ENCODE results near the gene TRMO.

Gene TRMO

GRCh38 chr9:97906236-97906831 lies 16.0 kb downstream of the TRMO start:
- Histone ChIP-seq H3K4me3 (ENCODE audit: insufficient read depth, low read depth, low read length) (no peak overlapping the region), H3K27ac (ENCODE audit: insufficient read depth, low read depth, low read length, poor library complexity, severe bottlenecking) (no peak overlapping the region), H3K9me3 (ENCODE audit: control insufficient read depth, low read length) (no peaks in the 10 kb centered on the region), H3K4me1 (ENCODE audit: control insufficient read depth, insufficient read depth, low read length) (no peaks in the 10 kb centered on the region), H3K36me3 (ENCODE audit: control insufficient read depth, insufficient read depth, low read length) (no peaks in the 10 kb centered on the region), H3K27me3 (ENCODE audit: control insufficient read depth, insufficient read depth, low read length, poor library complexity, severe bottlenecking) (no peaks in the 10 kb centered on the region)
- 84 to 89% methylated on average over 12 of the region's 12 CpGs for WGBS, 2 experiments

DNA sequence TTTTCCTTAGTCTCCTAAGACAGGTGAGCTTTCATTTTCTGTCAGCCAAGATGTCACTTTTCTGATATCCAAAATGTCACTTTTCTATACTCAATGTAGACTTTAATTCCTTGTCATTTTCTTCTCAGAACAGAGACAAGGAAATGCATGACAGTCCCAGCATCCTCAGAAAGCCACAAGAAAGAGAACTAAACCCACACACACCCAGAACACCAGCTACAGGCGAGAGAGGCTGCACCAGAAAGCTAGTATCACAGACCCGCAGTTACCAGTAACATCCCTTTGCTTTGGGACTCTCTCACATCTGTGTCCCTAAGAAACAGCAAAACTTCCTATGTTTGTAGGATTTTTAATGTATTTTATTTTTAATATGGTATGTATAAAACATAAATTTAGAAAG lies 17.1 kb downstream of the TRMO start:
- H3K36me3 ChIP-seq (ENCODE audit: control insufficient read depth, insufficient read depth, low read length): no peaks in the 10 kb centered on the region
- H3K4me1 ChIP-seq (ENCODE audit: control insufficient read depth, insufficient read depth, low read length): no peaks in the 10 kb centered on the region
- H3K27me3 ChIP-seq (ENCODE audit: control insufficient read depth, insufficient read depth, low read length, poor library complexity, severe bottlenecking): no peaks in the 10 kb centered on the region
- no peak overlapping the region for H3K4me3 ChIP-seq (ENCODE audit: insufficient read depth, low read depth, low read length)
- no peaks in the 10 kb centered on the region for H3K9me3 ChIP-seq (ENCODE audit: control insufficient read depth, low read length)
- 89 to 90% methylated on average over 2 of the region's 2 CpGs for WGBS, 2 experiments
- H3K27ac ChIP-seq (ENCODE audit: insufficient read depth, low read depth, low read length, poor library complexity, severe bottlenecking): no peak overlapping the region

GRCh38 chr9:97904725-97905124 lies 17.6 kb downstream of the TRMO start:
- no peak overlapping the region for H3K27ac ChIP-seq (ENCODE audit: insufficient read depth, low read depth, low read length, poor library complexity, severe bottlenecking)
- H3K9me3 ChIP-seq (ENCODE audit: control insufficient read depth, low read length): no peaks in the 10 kb centered on the region
- H3K4me1 ChIP-seq (ENCODE audit: control insufficient read depth, insufficient read depth, low read length): no peaks in the 10 kb centered on the region
- WGBS, 2 experiments: 95 to 96% methylated on average over 9 of the region's 9 CpGs
- H3K36me3 ChIP-seq (ENCODE audit: control insufficient read depth, insufficient read depth, low read length): no peaks in the 10 kb centered on the region
- H3K27me3 ChIP-seq (ENCODE audit: control insufficient read depth, insufficient read depth, low read length, poor library complexity, severe bottlenecking): no peaks in the 10 kb centered on the region
- H3K4me3 ChIP-seq (ENCODE audit: insufficient read depth, low read depth, low read length): no peak overlapping the region

- 100% methylated on average over 1 of the region's 1 CpG for WGBS, 2 experiments
- H3K36me3 ChIP-seq (ENCODE audit: control insufficient read depth, insufficient read depth, low read length): no peaks in the 10 kb centered on the region
These were observed 19.1 kb downstream of the TRMO start for GRCh38 chr9:97903177-97903576.

GRCh38 chr9:97900738-97901565 lies 21.3 kb downstream of the TRMO start:
- Histone ChIP-seq H3K27me3 (ENCODE audit: control insufficient read depth, insufficient read depth, low read length, poor library complexity, severe bottlenecking) (no peaks in the 10 kb centered on the region), H3K4me3 (ENCODE audit: insufficient read depth, low read depth, low read length) (no peak overlapping the region), H3K9me3 (ENCODE audit: control insufficient read depth, low read length) (no peaks in the 10 kb centered on the region), H3K27ac (ENCODE audit: insufficient read depth, low read depth, low read length, poor library complexity, severe bottlenecking) (no peak overlapping the region), H3K4me1 (ENCODE audit: control insufficient read depth, insufficient read depth, low read length) (no peaks in the 10 kb centered on the region), H3K36me3 (ENCODE audit: control insufficient read depth, insufficient read depth, low read length) (no peaks in the 10 kb centered on the region)
- WGBS, 2 experiments: 61 to 68% methylated on average over 5 of the region's 5 CpGs

More at GRCh38 chr9:97903177-97903576, 19.1 kb downstream of the TRMO start:
- H3K27me3 ChIP-seq (ENCODE audit: control insufficient read depth, insufficient read depth, low read length, poor library complexity, severe bottlenecking): no peaks in the 10 kb centered on the region
- H3K27ac ChIP-seq (ENCODE audit: insufficient read depth, low read depth, low read length, poor library complexity, severe bottlenecking): no peak overlapping the region
- H3K9me3 ChIP-seq (ENCODE audit: control insufficient read depth, low read length): no peaks in the 10 kb centered on the region
- no peaks in the 10 kb centered on the region for H3K4me1 ChIP-seq (ENCODE audit: control insufficient read depth, insufficient read depth, low read length)
- H3K4me3 ChIP-seq (ENCODE audit: insufficient read depth, low read depth, low read length): no peak overlapping the region

DNA sequence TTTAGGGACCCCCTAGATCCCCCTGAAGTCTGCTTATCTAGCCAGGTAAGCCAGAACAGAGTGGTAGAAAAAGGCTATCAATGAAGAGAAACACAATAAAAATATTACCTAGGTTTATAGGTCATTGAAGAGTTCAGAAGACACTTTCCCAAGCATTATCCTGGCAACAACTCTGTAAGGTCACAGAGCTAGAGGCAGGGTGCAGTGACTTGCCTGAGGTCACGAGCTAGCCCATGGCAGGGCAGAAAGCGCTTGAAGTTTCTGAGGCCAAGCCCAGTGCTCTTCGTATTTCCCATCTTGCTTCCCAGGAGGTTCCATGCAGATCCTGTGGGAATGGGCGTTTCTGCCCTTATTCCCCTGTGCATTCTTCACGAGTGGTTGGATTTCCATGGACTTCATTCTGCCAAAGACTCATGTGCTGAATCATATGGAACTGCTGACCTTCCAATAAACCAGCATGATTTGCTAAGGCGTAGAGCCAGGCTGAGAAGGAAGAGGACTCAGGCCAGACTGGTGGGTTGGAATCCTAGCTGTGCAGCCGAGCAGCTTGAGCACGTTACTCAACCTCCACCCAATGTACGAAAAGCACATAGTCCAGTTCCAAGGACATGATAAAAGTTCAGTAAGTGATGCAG lies 22.1 kb downstream of the TRMO start:
- Histone ChIP-seq H3K9me3 (ENCODE audit: control insufficient read depth, low read length) (no peaks in the 10 kb centered on the region), H3K36me3 (ENCODE audit: control insufficient read depth, insufficient read depth, low read length) (no peaks in the 10 kb centered on the region), H3K27me3 (ENCODE audit: control insufficient read depth, insufficient read depth, low read length, poor library complexity, severe bottlenecking) (no peaks in the 10 kb centered on the region), H3K27ac (ENCODE audit: insufficient read depth, low read depth, low read length, poor library complexity, severe bottlenecking) (no peak overlapping the region), H3K4me3 (ENCODE audit: insufficient read depth, low read depth, low read length) (no peak overlapping the region), H3K4me1 (ENCODE audit: control insufficient read depth, insufficient read depth, low read length) (no peaks in the 10 kb centered on the region)
- 86 to 90% methylated on average over 9 of the region's 9 CpGs for WGBS, 2 experiments

DNA sequence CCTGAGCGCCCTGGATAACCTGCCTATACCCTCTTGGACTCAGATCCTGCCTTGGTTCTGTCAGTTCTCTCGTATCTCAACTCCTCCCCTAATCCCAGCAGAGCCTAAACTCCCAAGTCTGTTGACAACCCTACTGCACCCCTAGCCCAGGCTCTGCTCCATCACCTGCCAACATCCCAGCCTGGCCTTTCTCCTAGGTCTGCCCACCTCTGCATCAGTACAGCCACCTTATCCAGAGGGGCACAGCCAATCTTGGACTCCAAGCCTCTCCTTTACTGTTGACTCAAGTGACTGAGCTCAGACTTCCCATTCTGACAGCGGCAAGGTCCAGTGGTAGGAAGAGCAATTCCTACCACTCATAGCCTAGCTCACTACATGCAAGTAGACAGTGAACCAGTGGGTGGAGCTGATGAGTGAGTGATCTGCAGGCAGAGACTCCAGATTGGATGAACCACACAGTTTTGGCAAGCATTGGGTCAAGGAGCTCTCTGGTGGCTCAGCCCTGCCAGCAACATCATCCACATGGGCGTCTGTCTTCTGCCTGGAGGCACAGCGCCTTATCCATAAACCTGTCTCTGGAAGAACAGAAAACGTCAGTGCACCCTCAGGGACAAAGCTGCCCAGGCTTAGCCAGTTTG lies 26.5 kb downstream of the TRMO start:
- no peaks in the 10 kb centered on the region for H3K4me1 ChIP-seq (ENCODE audit: control insufficient read depth, insufficient read depth, low read length)
- H3K9me3 ChIP-seq (ENCODE audit: control insufficient read depth, low read length): no peaks in the 10 kb centered on the region
- H3K27me3 ChIP-seq (ENCODE audit: control insufficient read depth, insufficient read depth, low read length, poor library complexity, severe bottlenecking): no peaks in the 10 kb centered on the region
- no peak overlapping the region for H3K27ac ChIP-seq (ENCODE audit: insufficient read depth, low read depth, low read length, poor library complexity, severe bottlenecking)
- no peaks in the 10 kb centered on the region for H3K36me3 ChIP-seq (ENCODE audit: control insufficient read depth, insufficient read depth, low read length)
- H3K4me3 ChIP-seq (ENCODE audit: insufficient read depth, low read depth, low read length): no peak overlapping the region
- 68 to 72% methylated on average over 6 of the region's 6 CpGs for WGBS, 2 experiments

DNA sequence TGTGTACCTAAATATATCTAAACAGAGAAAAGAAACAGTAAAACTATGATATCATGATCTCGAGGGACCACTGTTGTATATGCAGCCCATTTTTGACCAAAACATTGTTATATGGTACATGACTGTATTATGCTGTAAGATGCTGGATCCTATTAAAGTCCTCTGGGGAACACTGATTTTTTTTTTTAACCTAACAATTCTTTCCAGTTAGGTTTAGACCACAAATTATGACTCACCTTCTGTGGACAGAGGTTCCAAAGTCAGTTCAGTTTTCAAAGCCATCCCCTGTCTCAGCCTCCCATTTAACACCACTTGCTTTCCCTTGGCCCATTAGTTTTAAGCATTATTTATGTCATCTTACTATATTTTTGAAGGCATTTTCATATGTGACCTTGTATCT lies 27.1 kb downstream of the TRMO start:
- H3K4me3 ChIP-seq (ENCODE audit: insufficient read depth, low read depth, low read length): no peak overlapping the region
- H3K9me3 ChIP-seq (ENCODE audit: control insufficient read depth, low read length): no peaks in the 10 kb centered on the region
- H3K27ac ChIP-seq (ENCODE audit: insufficient read depth, low read depth, low read length, poor library complexity, severe bottlenecking): no peak overlapping the region
- H3K4me1 ChIP-seq (ENCODE audit: control insufficient read depth, insufficient read depth, low read length): no peaks in the 10 kb centered on the region
- 88 to 100% methylated on average over 1 of the region's 1 CpG for WGBS, 2 experiments
- no peaks in the 10 kb centered on the region for H3K27me3 ChIP-seq (ENCODE audit: control insufficient read depth, insufficient read depth, low read length, poor library complexity, severe bottlenecking)
- no peaks in the 10 kb centered on the region for H3K36me3 ChIP-seq (ENCODE audit: control insufficient read depth, insufficient read depth, low read length)

- H3K27me3 ChIP-seq (ENCODE audit: control insufficient read depth, insufficient read depth, low read length, poor library complexity, severe bottlenecking): no peaks in the 10 kb centered on the region
- H3K36me3 ChIP-seq (ENCODE audit: control insufficient read depth, insufficient read depth, low read length): no peaks in the 10 kb centered on the region
- H3K9me3 ChIP-seq (ENCODE audit: control insufficient read depth, low read length): no peaks in the 10 kb centered on the region
- H3K4me1 ChIP-seq (ENCODE audit: control insufficient read depth, insufficient read depth, low read length): no peaks in the 10 kb centered on the region
- H3K27ac ChIP-seq (ENCODE audit: insufficient read depth, low read depth, low read length, poor library complexity, severe bottlenecking): no peak overlapping the region
- H3K4me3 ChIP-seq (ENCODE audit: insufficient read depth, low read depth, low read length): no peak overlapping the region
- 86 to 90% methylated on average over 2 of the region's 2 CpGs for WGBS, 2 experiments
These were observed 29.9 kb downstream of the TRMO start for GRCh38 chr9:97892421-97892820.

GRCh38 chr9:97891736-97892135 lies 30.6 kb downstream of the TRMO start:
- no peaks in the 10 kb centered on the region for H3K4me1 ChIP-seq (ENCODE audit: control insufficient read depth, insufficient read depth, low read length)
- no peak overlapping the region for H3K4me3 ChIP-seq (ENCODE audit: insufficient read depth, low read depth, low read length)
- no peaks in the 10 kb centered on the region for H3K9me3 ChIP-seq (ENCODE audit: control insufficient read depth, low read length)
- H3K27ac ChIP-seq (ENCODE audit: insufficient read depth, low read depth, low read length, poor library complexity, severe bottlenecking): no peak overlapping the region
- 91 to 95% methylated on average over 5 of the region's 5 CpGs for WGBS, 2 experiments
- H3K36me3 ChIP-seq (ENCODE audit: control insufficient read depth, insufficient read depth, low read length): no peaks in the 10 kb centered on the region
- H3K27me3 ChIP-seq (ENCODE audit: control insufficient read depth, insufficient read depth, low read length, poor library complexity, severe bottlenecking): no peaks in the 10 kb centered on the region
